Thoracic aorta (tissue), 2 donors: ENCODE results near the gene ANKRD23. TPM values are rescaled to one million over a fixed set of nuclear protein-coding genes. Genes with fewer than 3 reads are reported as not detected.

Source experiments
- ATAC-seq: fragments of 150-250 bp; one replicate; pipeline ENCODE4 v1.8.0; 2017; ENCODE audit warnings: low read depth; ENCODE audit not compliant: insufficient number of reproducible peaks, low FRiP score
- DNase-seq: peaks from one replicate; pipeline ENCODE4 v3.0.0-alpha.2; 2020; ENCODE audit warnings: low spot score
- H3K27ac ChIP-seq, 2 donors: fragments of 200-600 bp; sonication (generic); 1 replicate in 1 of 2; 2 replicates in 1 of 2; pipeline ENCODE4 v1.5.1; 2016; ENCODE audit warnings: mild to moderate bottlenecking in 2 of 2, moderate library complexity in 2 of 2
- H3K27me3 ChIP-seq: fragments of 200-600 bp; sonication (generic); replicated peaks from 2 replicates; pipeline ENCODE4 v1.6.0; 2016; ENCODE audit warnings: mild to moderate bottlenecking; ENCODE audit not compliant: insufficient read depth
- H3K36me3 ChIP-seq: fragments of 200-600 bp; sonication (generic); one replicate; pipeline ENCODE4 v1.5.1; 2016
- H3K4me1 ChIP-seq, 2 donors: fragments of 200-600 bp; sonication (generic); 1 replicate in 1 of 2; 2 replicates in 1 of 2; pipeline versions ENCODE4 v1.5.1 to v1.6.0; 2016; ENCODE audit warnings: low read depth in 2 of 2, mild to moderate bottlenecking in 1 of 2; ENCODE audit not compliant: control insufficient read depth in 1 of 2
- H3K4me3 ChIP-seq: fragments of 200-600 bp; sonication (generic); 2 replicates; pipeline ENCODE4 v1.5.1; 2016; ENCODE audit warnings: mild to moderate bottlenecking
- H3K9me3 ChIP-seq: fragments of 200-600 bp; sonication (generic); 2 replicates; pipeline ENCODE4 v1.5.1; 2016
- CTCF ChIP-seq: fragments of 200-600 bp; sonication (generic); IDR thresholded peaks from one replicate; pipeline ENCODE4 v1.5.1; 2019; ENCODE audit warnings: antibody characterized with exemption
- total RNA-seq, 2 donors: library from RNA; depleted of rRNA; stranded (reverse); fragments of >200 nt; gene quantifications; one replicate each; pipeline versions ENCODE4 v1.1.0 to v1.2.3, GENCODE V29; 2016

The ANKRD23 gene
- total RNA-seq, 2 donors from 2014 or later, result 6.0 to 8.4 TPM

GRCh38 chr2:96826546-96827278, 17.1 kb downstream of the ANKRD23 start:
- H3K4me1 ChIP-seq, result peaks cover 0 to 3% of the 10 kb centered on the region in 2 donors
- no peak for TF ChIP-seq CTCF
- H3K4me3 ChIP-seq, result no peak overlapping the region
- no peak for DNase-seq
- H3K36me3 ChIP-seq, result peaks cover 49% of the 10 kb centered on the region
- no peak for ATAC-seq
- no peaks in the 10 kb centered on the region for H3K27me3 ChIP-seq
- H3K27ac ChIP-seq, result no peak overlapping the region
- H3K9me3 ChIP-seq, result no peaks in the 10 kb centered on the region

DNA sequence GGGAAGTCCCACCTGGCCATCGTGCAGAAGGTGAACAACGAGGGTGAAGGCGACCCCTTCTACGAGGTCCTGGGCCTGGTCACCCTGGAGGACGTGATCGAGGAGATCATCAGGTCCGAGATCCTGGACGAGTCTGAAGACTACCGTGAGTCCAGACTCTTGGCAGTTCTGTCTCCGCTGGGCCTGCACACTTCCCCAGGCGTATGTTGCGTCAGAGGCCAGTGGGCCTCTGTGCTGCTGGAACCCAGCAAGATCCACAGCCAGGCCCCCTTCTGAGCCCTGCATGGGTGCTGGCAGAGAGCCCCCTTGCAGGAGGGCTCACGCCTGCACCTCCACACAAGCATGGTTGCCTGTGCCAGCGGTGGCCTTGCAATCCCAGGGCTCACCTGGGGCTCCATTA, 18.8 kb downstream of the ANKRD23 start:
- no peaks in the 10 kb centered on the region for H3K9me3 ChIP-seq
- ATAC-seq, result no peak
- H3K27ac ChIP-seq, result no peak overlapping the region
- H3K4me3 ChIP-seq, result no peak overlapping the region
- H3K4me1 ChIP-seq, result peaks cover 3 to 16% of the 10 kb centered on the region in 2 donors
- peaks cover 38% of the 10 kb centered on the region for H3K36me3 ChIP-seq
- no peaks in the 10 kb centered on the region for H3K27me3 ChIP-seq
- DNase-seq, result no peak
- TF ChIP-seq CTCF, result no peak

GRCh38 chr2:96824079-96824870, 19.5 kb downstream of the ANKRD23 start:
- Histone ChIP-seq H3K27ac (no peak overlapping the region), H3K27me3 (no peaks in the 10 kb centered on the region), H3K9me3 (no peaks in the 10 kb centered on the region), H3K4me3 (no peak overlapping the region), H3K36me3 (peaks cover 34% of the 10 kb centered on the region), H3K4me1 (peaks cover 7 to 24% of the 10 kb centered on the region in 2 donors)
- no peak for TF ChIP-seq CTCF
- ATAC-seq (no peak), DNase-seq (no peak)

DNA sequence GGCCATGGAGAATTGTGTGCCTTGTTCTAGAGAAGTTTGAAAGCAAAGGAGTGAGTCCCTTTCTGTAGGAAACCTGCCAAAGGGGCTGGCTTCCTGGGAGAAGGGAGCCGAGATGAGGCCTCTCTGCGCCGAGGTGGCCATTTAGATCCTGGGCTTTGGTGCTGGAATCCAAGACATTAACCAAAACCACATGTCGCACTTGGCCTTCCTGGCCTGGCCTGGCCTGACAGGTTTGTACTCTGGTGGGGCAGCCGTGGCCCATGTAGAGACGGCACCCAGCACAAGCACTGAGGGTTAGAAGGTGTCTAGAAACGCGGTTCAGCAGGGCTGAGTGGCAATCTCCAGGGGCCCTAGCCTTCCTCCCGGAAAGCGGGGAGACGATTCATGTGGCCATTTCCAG, 20.6 kb downstream of the ANKRD23 start:
- Histone ChIP-seq H3K4me3 (no peak overlapping the region), H3K9me3 (no peaks in the 10 kb centered on the region), H3K27ac (no peak overlapping the region), H3K4me1 (peaks cover 18 to 35% of the 10 kb centered on the region in 2 donors), H3K27me3 (no peaks in the 10 kb centered on the region), H3K36me3 (peaks cover 26% of the 10 kb centered on the region)
- TF ChIP-seq CTCF, result no peak
- no peak for DNase-seq
- no peak for ATAC-seq

DNA sequence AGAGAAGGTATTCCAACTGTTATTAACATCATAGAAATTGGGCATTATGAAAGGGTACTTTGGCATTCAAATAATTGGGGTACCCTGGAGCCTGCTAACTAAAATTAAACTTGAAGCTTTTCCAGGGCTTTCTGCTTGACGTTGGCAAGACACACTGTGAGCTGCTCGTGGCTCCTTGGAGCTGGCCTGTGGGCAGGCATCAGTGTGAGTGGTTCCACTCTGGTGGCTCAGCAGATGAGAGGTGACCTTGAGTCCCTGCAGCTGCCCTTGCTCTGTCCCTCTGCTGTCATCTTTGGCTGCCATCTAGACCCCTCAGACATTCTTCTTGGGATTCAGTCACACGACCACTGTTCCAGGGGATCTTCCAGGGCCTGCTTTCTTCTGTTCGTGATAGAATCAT, 21.0 kb downstream of the ANKRD23 start:
- Histone ChIP-seq H3K4me1 (peaks cover 22 to 39% of the 10 kb centered on the region in 2 donors), H3K27ac (no peak overlapping the region), H3K36me3 (peaks cover 22% of the 10 kb centered on the region), H3K4me3 (no peak overlapping the region), H3K9me3 (no peaks in the 10 kb centered on the region), H3K27me3 (no peaks in the 10 kb centered on the region)
- no peak for ATAC-seq
- DNase-seq, result no peak
- no peak for TF ChIP-seq CTCF
